Nephron (organoid): Measurements from ENCODE around the gene PRND.

Experiments used
- H3K27ac Mint-ChIP-seq, 3 experiments: 2 replicates each; pipeline ENCODE4 v1.8.0; 2020; ENCODE audit warnings: mixed read lengths in 3 of 3, mild to moderate bottlenecking in 2 of 3, moderate library complexity in 1 of 3
- H3K27me3 Mint-ChIP-seq: 2 replicates; pipeline ENCODE4 v1.8.0; 2021; ENCODE audit warnings: low read depth, mild to moderate bottlenecking, moderate library complexity, mixed read lengths
- H3K36me3 Mint-ChIP-seq: 2 replicates; pipeline ENCODE4 v1.8.0; 2020; ENCODE audit warnings: low read depth, mixed read lengths
- H3K4me1 Mint-ChIP-seq: 2 replicates; pipeline ENCODE4 v1.8.0; 2020; ENCODE audit warnings: mixed read lengths
- H3K4me3 Mint-ChIP-seq, 3 experiments: 2 replicates each; pipeline ENCODE4 v1.8.0; 2020; ENCODE audit warnings: mild to moderate bottlenecking in 3 of 3, mixed read lengths in 3 of 3, moderate library complexity in 2 of 3
- H3K9me3 Mint-ChIP-seq: 2 replicates; pipeline ENCODE4 v1.8.0; 2020; ENCODE audit warnings: mixed read lengths
- TF ChIP-seq, protein P1 (sequence below), 3 experiments: fragments of 200-600 bp; sonication (generic); IDR thresholded peaks; one replicate each; pipeline ENCODE4 v1.5.0; 2021; ENCODE audit warnings: antibody characterized with exemption in 3 of 3; ENCODE audit not compliant: unreplicated experiment in 3 of 3

Gene PRND

DNA sequence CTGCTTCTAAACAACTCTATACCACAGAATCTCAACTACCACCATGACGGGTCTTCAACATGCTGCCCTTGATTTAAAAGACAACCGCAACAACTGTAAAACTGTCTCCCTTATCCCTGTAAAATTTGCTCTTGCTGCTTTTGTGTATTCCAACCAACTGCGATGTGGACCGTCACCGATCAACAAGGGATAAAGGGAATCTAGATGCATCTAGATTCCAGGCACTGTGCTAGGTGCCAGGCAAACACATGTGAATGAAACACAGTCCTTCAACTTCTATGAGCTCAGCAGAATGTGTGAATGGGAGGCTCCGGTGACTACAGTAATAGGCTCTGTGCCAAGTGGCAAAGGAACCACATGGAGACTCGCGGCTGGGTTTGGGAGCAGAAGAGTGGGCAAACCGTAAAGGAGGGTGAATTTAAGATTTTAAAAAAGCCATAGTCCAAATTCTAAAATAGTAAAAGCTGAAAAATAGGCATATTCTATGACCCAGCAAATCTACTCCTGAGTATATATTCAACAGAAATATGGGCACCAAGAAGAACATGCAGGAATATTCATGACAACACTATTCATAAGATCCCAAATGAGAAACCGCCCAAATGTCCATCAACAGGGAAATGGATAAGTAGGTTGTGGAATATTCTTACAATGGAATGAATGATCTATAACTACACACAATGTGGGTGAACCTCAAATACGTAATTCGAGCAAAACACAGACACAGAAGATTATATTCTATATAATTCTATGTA, 3.7 kb upstream of the PRND start:
- Mint-ChIP-seq H3K27me3 (peaks cover 29% of the 10 kb centered on the region), H3K36me3 (no peaks in the 10 kb centered on the region), H3K4me1 (peaks cover 14% of the 10 kb centered on the region), H3K27ac (no peak overlapping the region), H3K4me3 (no peak overlapping the region), H3K9me3 (no peaks in the 10 kb centered on the region)
- TF ChIP-seq, protein P1, sequence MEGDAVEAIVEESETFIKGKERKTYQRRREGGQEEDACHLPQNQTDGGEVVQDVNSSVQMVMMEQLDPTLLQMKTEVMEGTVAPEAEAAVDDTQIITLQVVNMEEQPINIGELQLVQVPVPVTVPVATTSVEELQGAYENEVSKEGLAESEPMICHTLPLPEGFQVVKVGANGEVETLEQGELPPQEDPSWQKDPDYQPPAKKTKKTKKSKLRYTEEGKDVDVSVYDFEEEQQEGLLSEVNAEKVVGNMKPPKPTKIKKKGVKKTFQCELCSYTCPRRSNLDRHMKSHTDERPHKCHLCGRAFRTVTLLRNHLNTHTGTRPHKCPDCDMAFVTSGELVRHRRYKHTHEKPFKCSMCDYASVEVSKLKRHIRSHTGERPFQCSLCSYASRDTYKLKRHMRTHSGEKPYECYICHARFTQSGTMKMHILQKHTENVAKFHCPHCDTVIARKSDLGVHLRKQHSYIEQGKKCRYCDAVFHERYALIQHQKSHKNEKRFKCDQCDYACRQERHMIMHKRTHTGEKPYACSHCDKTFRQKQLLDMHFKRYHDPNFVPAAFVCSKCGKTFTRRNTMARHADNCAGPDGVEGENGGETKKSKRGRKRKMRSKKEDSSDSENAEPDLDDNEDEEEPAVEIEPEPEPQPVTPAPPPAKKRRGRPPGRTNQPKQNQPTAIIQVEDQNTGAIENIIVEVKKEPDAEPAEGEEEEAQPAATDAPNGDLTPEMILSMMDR (IDR thresholded peaks at IDR 0.05; ENCODE audit: unreplicated experiment in 3 of 3): no peak

DNA sequence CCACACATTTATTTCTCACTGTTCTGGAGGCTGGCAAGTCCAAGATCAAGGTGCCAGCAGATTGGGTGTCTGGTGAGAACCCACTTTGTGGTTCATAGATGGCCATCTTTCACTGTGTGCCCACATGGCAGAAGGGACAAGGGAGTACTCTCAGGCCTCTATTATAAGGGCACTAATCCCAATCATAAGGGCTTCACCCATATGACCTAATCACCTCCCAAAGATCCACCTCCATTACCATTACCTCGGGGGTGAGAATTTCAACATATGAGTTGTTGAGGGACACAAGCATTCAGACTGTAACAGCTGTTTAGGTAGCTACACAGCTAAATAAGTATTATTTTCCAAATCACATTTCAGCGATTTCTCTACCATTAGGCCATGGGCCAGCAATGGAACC, 2.5 kb upstream of the PRND start:
- Mint-ChIP-seq H3K36me3 (no peaks in the 10 kb centered on the region), H3K27me3 (peaks cover 27% of the 10 kb centered on the region), H3K4me1 (peaks cover 14% of the 10 kb centered on the region), H3K4me3 (no peak overlapping the region), H3K27ac (no peak overlapping the region), H3K9me3 (no peaks in the 10 kb centered on the region)
- TF ChIP-seq, protein P1 (IDR thresholded peaks at IDR 0.05; ENCODE audit: unreplicated experiment in 3 of 3): no peak

DNA sequence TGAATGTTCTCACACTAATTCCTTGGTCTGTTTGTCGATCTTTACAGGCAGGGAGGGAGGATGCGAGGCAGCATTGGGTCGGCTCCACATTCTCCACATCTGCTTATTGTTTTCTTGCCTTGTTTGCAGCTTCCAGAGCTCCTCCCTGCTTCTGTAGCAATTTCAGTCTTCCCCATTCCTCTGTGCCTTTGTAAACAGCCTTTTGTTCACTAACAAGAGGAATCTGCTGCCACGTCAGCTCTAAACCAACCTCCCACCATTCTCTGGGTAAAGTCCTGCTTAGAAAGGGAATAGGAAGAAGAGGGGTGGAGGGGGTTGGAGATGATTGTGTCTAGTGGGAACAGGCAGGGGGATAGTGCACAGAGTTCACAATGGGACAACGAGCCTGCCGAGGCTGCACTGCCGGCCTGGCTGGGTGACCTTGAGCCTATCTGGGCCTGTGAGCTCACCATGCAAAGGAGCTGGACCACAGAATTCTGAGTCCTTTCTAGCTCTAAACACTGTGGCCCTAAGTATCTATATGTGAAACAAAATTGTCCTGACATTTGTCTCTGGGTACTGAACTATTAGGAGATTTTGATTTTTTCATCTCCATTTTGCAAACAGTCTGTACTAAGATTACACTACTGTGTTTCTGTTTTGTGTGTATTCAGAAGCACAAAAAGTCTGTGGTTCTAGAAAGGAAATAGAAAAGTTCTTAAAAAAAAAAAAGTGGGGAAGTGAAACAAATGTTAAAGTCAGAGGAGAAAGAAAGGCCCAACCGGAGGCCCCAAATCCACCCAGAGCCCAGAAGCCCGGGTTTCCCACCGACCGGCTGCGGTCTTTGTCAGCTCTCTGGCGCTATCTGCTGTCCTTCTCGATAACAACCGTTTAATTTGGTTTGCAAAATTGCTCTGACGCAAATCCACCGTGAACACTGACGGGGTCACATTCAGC, 1.4 kb upstream of the PRND start:
- TF ChIP-seq, protein P1 (IDR thresholded peaks at IDR 0.05; ENCODE audit: unreplicated experiment in 3 of 3): peak; percentile 71 to 81 (median 76)
- Mint-ChIP-seq H3K27me3 (peaks cover 27% of the 10 kb centered on the region), H3K27ac (peak overlapping the region; percentile 36 to 85 (median 42)), H3K4me3 (no peak overlapping the region), H3K9me3 (no peaks in the 10 kb centered on the region), H3K36me3 (no peaks in the 10 kb centered on the region), H3K4me1 (peaks cover 14% of the 10 kb centered on the region)

DNA sequence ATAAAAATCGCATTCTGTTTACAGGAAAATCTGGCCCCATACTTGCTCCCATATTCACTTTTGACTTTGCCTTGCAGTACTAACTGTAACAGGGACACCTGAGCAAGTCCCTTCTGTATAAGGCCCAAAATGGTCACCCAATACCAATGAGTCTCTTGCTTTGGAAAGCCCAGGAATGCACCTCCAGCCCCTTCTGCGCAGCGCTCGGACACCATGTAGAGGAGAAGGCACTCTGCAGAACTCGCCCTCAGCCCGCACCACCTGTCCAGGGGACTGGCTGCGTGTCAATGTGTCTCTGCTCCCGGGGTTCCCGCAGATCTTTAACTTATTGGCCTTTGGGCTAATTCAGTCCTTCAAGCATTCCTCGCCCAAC, 746 bp upstream of the PRND start:
- H3K4me1 Mint-ChIP-seq: peaks cover 14% of the 10 kb centered on the region
- peaks cover 27% of the 10 kb centered on the region for H3K27me3 Mint-ChIP-seq
- H3K9me3 Mint-ChIP-seq: no peaks in the 10 kb centered on the region
- no peak overlapping the region for H3K4me3 Mint-ChIP-seq
- H3K27ac Mint-ChIP-seq: no peak overlapping the region
- H3K36me3 Mint-ChIP-seq: no peaks in the 10 kb centered on the region
- TF ChIP-seq, protein P1 (IDR thresholded peaks at IDR 0.05; ENCODE audit: unreplicated experiment in 3 of 3): no peak

DNA sequence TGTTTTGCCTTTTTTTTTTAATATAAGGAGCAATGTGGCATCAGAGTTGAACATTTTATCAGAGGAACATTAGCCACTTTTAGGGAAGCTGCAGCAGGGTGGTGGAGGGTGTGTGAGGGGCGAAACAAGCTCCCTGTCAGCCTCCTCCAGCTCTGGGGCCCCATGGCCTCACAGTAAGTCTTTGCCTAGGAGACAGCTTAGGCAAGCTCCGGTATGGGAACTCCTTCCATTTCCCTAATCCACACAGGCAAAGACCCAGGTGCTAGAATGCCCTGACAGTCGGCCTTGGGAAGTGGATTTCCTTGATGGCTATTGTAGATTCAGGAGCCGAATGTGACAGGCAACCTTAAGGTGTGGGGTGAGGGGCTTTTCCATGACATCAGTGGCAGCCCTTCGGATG, 862 bp downstream of the PRND start:
- TF ChIP-seq, protein P1 (IDR thresholded peaks at IDR 0.05; ENCODE audit: unreplicated experiment in 3 of 3): no peak
- Mint-ChIP-seq H3K27me3 (peaks cover 33% of the 10 kb centered on the region), H3K4me1 (peaks cover 14% of the 10 kb centered on the region), H3K27ac (no peak overlapping the region), H3K36me3 (no peaks in the 10 kb centered on the region), H3K9me3 (no peaks in the 10 kb centered on the region), H3K4me3 (no peak overlapping the region)
